Mesendoderm (in vitro differentiated cells): ENCODE data around the gene NPPC.
"Not testable (repeated sequence)": the region's sequence is repeated elsewhere in the genome, so short reads cannot be mapped to it uniquely, and the experiment has no call there.

Experiments
- DNase-seq: peaks from one replicate; pipeline ENCODE4 v3.0.0; 2013
- H2AK5ac ChIP-seq: 2 replicates; pipeline ENCODE4 v1.6.1; 2013; ENCODE audit warnings: low read length, inconsistent platforms
- H2BK120ac ChIP-seq: 2 replicates; pipeline ENCODE4 v1.6.1; 2013; ENCODE audit warnings: low read depth, mild to moderate bottlenecking, low read length, moderate library complexity, mixed read lengths
- H2BK15ac ChIP-seq: replicated peaks from 2 replicates; pipeline ENCODE4 v1.6.1; 2013; ENCODE audit warnings: low read depth, mild to moderate bottlenecking, moderate library complexity
- H2BK5ac ChIP-seq: 2 replicates; pipeline ENCODE4 v1.6.1; 2013; ENCODE audit warnings: low read length, inconsistent platforms
- H3K18ac ChIP-seq: 2 replicates; pipeline ENCODE4 v1.6.1; 2013; ENCODE audit warnings: mild to moderate bottlenecking, low read length, mixed read lengths
- H3K23ac ChIP-seq: one replicate; pipeline ENCODE4 v1.6.1; 2013; ENCODE audit warnings: low read length
- H3K27ac ChIP-seq: 2 replicates; pipeline ENCODE4 v1.5.1; 2013; ENCODE audit warnings: low read depth, mild to moderate bottlenecking, inconsistent platforms, low read length, moderate library complexity
- H3K27me3 ChIP-seq: 2 replicates; pipeline ENCODE4 v1.6.1; 2013; ENCODE audit warnings: low read length, control low read depth, mild to moderate bottlenecking, inconsistent platforms; ENCODE audit not compliant: insufficient read depth, poor library complexity
- H3K36me3 ChIP-seq: 2 replicates; pipeline ENCODE4 v1.6.1; 2013; ENCODE audit warnings: low read length, inconsistent platforms; ENCODE audit not compliant: control insufficient read depth, insufficient read depth
- H3K4ac ChIP-seq: one replicate; pipeline ENCODE4 v1.6.1; 2013; ENCODE audit warnings: low read depth, mild to moderate bottlenecking, low read length, moderate library complexity
- H3K4me1 ChIP-seq: 2 replicates; pipeline ENCODE4 v1.6.1; 2013; ENCODE audit warnings: low read depth, low read length, inconsistent platforms; ENCODE audit not compliant: control insufficient read depth
- H3K4me2 ChIP-seq: 2 replicates; pipeline ENCODE4 v1.6.1; 2013; ENCODE audit warnings: low read length
- H3K4me3 ChIP-seq: 2 replicates; pipeline ENCODE4 v1.5.1; 2013; ENCODE audit warnings: mild to moderate bottlenecking, low read length
- H3K56ac ChIP-seq: one replicate; pipeline ENCODE4 v1.6.1; 2013; ENCODE audit warnings: low read length
- H3K79me1 ChIP-seq: 2 replicates; pipeline ENCODE4 v1.6.1; 2013; ENCODE audit warnings: low read length, inconsistent platforms
- H3K79me2 ChIP-seq: 2 replicates; pipeline ENCODE4 v1.6.1; 2013; ENCODE audit warnings: mild to moderate bottlenecking, low read length; ENCODE audit not compliant: control insufficient read depth, insufficient read depth
- H3K9ac ChIP-seq: 2 replicates; pipeline ENCODE4 v1.6.1; 2013; ENCODE audit warnings: low read length, inconsistent platforms
- H4K5ac ChIP-seq: one replicate; pipeline ENCODE4 v1.6.1; 2013; ENCODE audit warnings: low read length
- H4K8ac ChIP-seq: one replicate; pipeline ENCODE4 v1.6.1; 2013; ENCODE audit warnings: low read depth, mild to moderate bottlenecking, control low read depth, low read length, moderate library complexity
- WGBS: extraction: QIAGEN DNeasy Blood & Tissue Kit; methylation state at CpG from one replicate; pipeline ENCODE4 v1.1.7; 2013; ENCODE audit warnings: low lambda C conversion rate, missing lambda C conversion rate; ENCODE audit not compliant: insufficient coverage; ENCODE audit errors: extremely low coverage; 5-methylcytosine and 5-hydroxymethylcytosine counted together

The NPPC gene

DNA sequence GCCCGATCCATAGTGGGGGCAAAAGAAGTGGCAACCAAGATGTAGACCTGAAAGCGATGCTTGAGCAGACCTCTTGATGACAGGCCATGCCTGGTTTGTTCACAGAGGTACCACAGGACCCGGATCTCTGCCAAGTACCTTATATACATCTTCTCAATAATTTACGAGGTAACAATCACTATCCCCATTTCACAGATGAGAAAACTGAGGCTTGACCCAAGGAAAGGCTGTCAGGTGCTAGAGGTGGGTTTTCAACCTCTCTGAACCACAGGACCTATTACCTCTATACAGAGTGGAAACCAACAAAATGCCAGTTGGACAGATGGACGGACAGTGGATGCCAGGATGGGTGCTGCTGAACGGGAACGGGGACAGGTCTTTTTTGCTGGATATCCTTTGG, 21.5 kb upstream of the NPPC start:
- no peak for DNase-seq
- H3K4me3 ChIP-seq, result no peak overlapping the region
- H3K4ac ChIP-seq, result no peak overlapping the region
- H3K36me3 ChIP-seq, result no peaks in the 10 kb centered on the region
- H3K79me1 ChIP-seq, result no peaks in the 10 kb centered on the region
- H2AK5ac ChIP-seq, result no peak overlapping the region
- H3K56ac ChIP-seq, result no peak overlapping the region
- no peak overlapping the region for H2BK120ac ChIP-seq
- H3K79me2 ChIP-seq, result no peaks in the 10 kb centered on the region
- no peak overlapping the region for H3K9ac ChIP-seq
- no peak overlapping the region for H4K8ac ChIP-seq
- H2BK5ac ChIP-seq, result no peak overlapping the region
- H3K23ac ChIP-seq, result no peak overlapping the region
- H4K5ac ChIP-seq, result no peak overlapping the region
- H3K4me1 ChIP-seq, result no peaks in the 10 kb centered on the region
- no peak overlapping the region for H3K4me2 ChIP-seq
- no peak overlapping the region for H2BK15ac ChIP-seq
- H3K27ac ChIP-seq, result no peak overlapping the region
- H3K27me3 ChIP-seq, result no peaks in the 10 kb centered on the region
- no peak overlapping the region for H3K18ac ChIP-seq
- no CpG with 5 or more reads among the region's 7 CpGs for WGBS

DNA sequence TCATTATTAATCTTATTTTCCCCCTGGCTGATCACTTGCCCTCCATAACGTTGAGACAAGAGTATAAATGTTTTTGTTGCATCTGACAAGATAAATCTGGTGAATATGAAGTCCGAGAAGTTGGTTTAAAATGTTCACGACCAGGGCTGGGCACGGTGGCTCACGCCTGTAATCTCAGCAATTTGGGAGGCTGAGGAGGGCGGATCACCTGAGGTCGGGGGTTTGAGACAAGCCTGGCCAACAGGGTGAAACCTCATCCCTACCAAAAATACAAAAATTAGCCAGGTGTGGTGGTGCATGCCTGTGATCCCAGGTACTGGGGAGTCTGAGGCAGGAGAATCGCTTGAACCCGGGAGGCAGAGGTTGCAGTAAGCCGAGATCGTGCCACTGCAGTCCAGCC, 20.9 kb upstream of the NPPC start:
- H3K4ac ChIP-seq, H2AK5ac ChIP-seq, H2BK15ac ChIP-seq, H3K27me3 ChIP-seq, H3K79me2 ChIP-seq, H3K36me3 ChIP-seq, DNase-seq, H3K27ac ChIP-seq, H3K79me1 ChIP-seq, H4K8ac ChIP-seq, H3K4me2 ChIP-seq, H2BK120ac ChIP-seq, H3K56ac ChIP-seq, H3K18ac ChIP-seq, H2BK5ac ChIP-seq, H4K5ac ChIP-seq, H3K9ac ChIP-seq, H3K4me3 ChIP-seq, H3K23ac ChIP-seq, H3K4me1 ChIP-seq: not testable (repeated sequence)
- no CpG with 5 or more reads among the region's 11 CpGs for WGBS

- Histone ChIP-seq H3K4ac (no peak overlapping the region), H3K27me3 (no peaks in the 10 kb centered on the region), H4K5ac (no peak overlapping the region), H3K36me3 (no peaks in the 10 kb centered on the region), H3K79me2 (no peaks in the 10 kb centered on the region), H3K56ac (no peak overlapping the region), H2BK15ac (no peak overlapping the region), H3K4me1 (no peaks in the 10 kb centered on the region), H4K8ac (no peak overlapping the region), H3K23ac (no peak overlapping the region), H2AK5ac (no peak overlapping the region), H3K9ac (no peak overlapping the region), H3K4me3 (no peak overlapping the region), H3K27ac (no peak overlapping the region), H2BK120ac (no peak overlapping the region), H3K4me2 (no peak overlapping the region), H3K79me1 (no peaks in the 10 kb centered on the region), H2BK5ac (no peak overlapping the region), H3K18ac (no peak overlapping the region)
- no peak for DNase-seq
- no CpG with 5 or more reads among the region's 15 CpGs for WGBS
Observed at GRCh38 chr2:231946241-231946814, 20.1 kb upstream of the NPPC start.

DNA sequence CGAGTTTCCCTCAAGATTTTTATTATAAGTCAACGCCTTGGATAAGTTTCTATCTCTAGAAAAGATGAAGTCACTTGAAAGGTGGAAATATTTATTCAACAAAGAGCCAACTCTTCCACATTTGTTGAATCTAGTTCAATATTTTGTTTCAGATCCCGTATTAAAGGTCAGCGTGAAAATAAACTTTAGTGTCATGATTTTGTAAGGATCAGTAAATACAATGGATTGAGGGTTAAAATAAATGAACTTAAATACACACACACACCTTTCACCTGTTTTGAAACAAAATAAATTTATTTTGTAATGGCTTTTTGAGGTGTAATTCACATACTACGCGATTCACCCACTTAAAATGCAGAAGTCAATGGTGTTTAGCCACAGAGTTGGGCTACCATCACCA, 16.0 kb upstream of the NPPC start:
- no peak overlapping the region for H3K9ac ChIP-seq

GRCh38 chr2:231941673-231942072, 15.5 kb upstream of the NPPC start:
- Histone ChIP-seq H3K4me1 (no peaks in the 10 kb centered on the region), H3K9ac (no peak overlapping the region), H3K4me2 (no peak overlapping the region), H3K27me3 (no peaks in the 10 kb centered on the region), H2BK5ac (no peak overlapping the region), H3K4me3 (no peak overlapping the region), H3K27ac (no peak overlapping the region), H4K8ac (no peak overlapping the region), H4K5ac (no peak overlapping the region), H3K79me1 (no peaks in the 10 kb centered on the region), H3K18ac (no peak overlapping the region), H2AK5ac (no peak overlapping the region), H3K4ac (no peak overlapping the region), H2BK15ac (no peak overlapping the region), H3K23ac (no peak overlapping the region), H3K56ac (no peak overlapping the region), H2BK120ac (no peak overlapping the region), H3K36me3 (no peaks in the 10 kb centered on the region), H3K79me2 (no peaks in the 10 kb centered on the region)
- DNase-seq, result no peak
- WGBS, result no CpG with 5 or more reads among the region's 12 CpGs

More for the DNA sequence above, 16.0 kb upstream of the NPPC start:
- H2BK5ac ChIP-seq, result no peak overlapping the region
- H3K4me2 ChIP-seq, result no peak overlapping the region
- no peak overlapping the region for H3K56ac ChIP-seq
- H4K8ac ChIP-seq, result no peak overlapping the region
- H2AK5ac ChIP-seq, result no peak overlapping the region
- no peak overlapping the region for H2BK120ac ChIP-seq
- no peak overlapping the region for H3K4ac ChIP-seq
- H3K23ac ChIP-seq, result no peak overlapping the region
- no peak for DNase-seq
- H3K36me3 ChIP-seq, result no peaks in the 10 kb centered on the region
- H3K18ac ChIP-seq, result no peak overlapping the region
- H3K4me3 ChIP-seq, result no peak overlapping the region
- no peaks in the 10 kb centered on the region for H3K79me1 ChIP-seq
- H3K27ac ChIP-seq, result no peak overlapping the region
- H2BK15ac ChIP-seq, result no peak overlapping the region
- no peaks in the 10 kb centered on the region for H3K4me1 ChIP-seq
- H3K79me2 ChIP-seq, result no peaks in the 10 kb centered on the region
- H3K27me3 ChIP-seq, result no peaks in the 10 kb centered on the region
- no CpG with 5 or more reads among the region's 6 CpGs for WGBS
- no peak overlapping the region for H4K5ac ChIP-seq

DNA sequence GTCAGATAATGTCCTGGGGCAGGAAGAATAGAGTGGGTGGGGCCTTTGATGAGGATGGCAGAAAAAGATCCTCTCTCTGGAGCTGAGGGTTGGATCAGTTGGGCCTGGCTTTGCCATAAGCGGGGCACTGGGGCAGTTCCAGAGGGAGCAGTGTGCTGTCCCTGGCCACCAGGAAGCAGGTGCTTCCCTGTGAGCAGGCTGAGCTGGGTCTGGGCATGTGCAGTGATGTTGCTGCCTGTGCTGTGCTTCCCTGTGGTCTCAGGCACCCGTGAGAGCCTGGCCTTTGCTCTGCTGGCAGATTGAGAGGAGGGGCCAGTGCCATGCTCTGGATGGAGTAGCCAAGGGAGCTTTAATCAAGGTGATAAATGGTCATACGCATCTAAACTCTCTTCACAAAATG, 14.6 kb upstream of the NPPC start:
- no peak for DNase-seq
- WGBS, result no CpG with 5 or more reads among the region's 3 CpGs
- H2BK120ac ChIP-seq, result no peak overlapping the region

More for the DNA sequence above, 14.6 kb upstream of the NPPC start:
- no peaks in the 10 kb centered on the region for H3K79me1 ChIP-seq
- no peak overlapping the region for H3K4me3 ChIP-seq
- peak overlapping the region; percentile 9 for H3K23ac ChIP-seq
- no peak overlapping the region for H3K18ac ChIP-seq
- H2BK15ac ChIP-seq, result no peak overlapping the region
- H3K4me1 ChIP-seq, result no peaks in the 10 kb centered on the region
- no peak overlapping the region for H2AK5ac ChIP-seq
- H3K4me2 ChIP-seq, result no peak overlapping the region
- H3K4ac ChIP-seq, result no peak overlapping the region
- no peak overlapping the region for H2BK5ac ChIP-seq
- H3K27me3 ChIP-seq, result no peaks in the 10 kb centered on the region
- no peaks in the 10 kb centered on the region for H3K79me2 ChIP-seq
- H3K27ac ChIP-seq, result no peak overlapping the region
- H4K5ac ChIP-seq, result no peak overlapping the region
- no peak overlapping the region for H3K9ac ChIP-seq
- no peak overlapping the region for H4K8ac ChIP-seq
- H3K56ac ChIP-seq, result no peak overlapping the region
- H3K36me3 ChIP-seq, result no peaks in the 10 kb centered on the region
